Measurements from ENCODE around the gene NDUFC2.

NDUFC2 gene

GRCh38 chr11:78025378-78025777 is 54.3 kb downstream of the NDUFC2 start:
- DNase-seq = no peak

DNA sequence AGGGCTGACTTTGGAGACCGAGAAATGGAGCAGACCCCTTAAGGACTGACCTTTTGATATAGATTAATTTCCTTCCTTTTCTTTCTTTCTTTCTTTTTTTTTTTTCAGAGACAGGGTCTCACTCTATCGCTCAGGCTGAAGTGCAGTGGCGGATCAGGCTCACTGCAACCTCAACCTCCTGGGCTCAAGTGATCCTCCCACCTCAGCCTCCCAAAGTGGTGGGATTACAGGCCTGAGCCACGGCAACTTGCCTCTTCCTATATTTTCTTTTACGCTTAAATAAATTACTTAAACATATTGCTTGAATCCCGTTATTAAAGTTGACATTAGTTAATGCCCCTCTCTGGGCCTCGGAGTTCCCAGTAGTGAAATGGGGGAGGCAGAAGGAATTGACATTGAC is 56.2 kb downstream of the NDUFC2 start:
- DNase-seq = no peak

DNA sequence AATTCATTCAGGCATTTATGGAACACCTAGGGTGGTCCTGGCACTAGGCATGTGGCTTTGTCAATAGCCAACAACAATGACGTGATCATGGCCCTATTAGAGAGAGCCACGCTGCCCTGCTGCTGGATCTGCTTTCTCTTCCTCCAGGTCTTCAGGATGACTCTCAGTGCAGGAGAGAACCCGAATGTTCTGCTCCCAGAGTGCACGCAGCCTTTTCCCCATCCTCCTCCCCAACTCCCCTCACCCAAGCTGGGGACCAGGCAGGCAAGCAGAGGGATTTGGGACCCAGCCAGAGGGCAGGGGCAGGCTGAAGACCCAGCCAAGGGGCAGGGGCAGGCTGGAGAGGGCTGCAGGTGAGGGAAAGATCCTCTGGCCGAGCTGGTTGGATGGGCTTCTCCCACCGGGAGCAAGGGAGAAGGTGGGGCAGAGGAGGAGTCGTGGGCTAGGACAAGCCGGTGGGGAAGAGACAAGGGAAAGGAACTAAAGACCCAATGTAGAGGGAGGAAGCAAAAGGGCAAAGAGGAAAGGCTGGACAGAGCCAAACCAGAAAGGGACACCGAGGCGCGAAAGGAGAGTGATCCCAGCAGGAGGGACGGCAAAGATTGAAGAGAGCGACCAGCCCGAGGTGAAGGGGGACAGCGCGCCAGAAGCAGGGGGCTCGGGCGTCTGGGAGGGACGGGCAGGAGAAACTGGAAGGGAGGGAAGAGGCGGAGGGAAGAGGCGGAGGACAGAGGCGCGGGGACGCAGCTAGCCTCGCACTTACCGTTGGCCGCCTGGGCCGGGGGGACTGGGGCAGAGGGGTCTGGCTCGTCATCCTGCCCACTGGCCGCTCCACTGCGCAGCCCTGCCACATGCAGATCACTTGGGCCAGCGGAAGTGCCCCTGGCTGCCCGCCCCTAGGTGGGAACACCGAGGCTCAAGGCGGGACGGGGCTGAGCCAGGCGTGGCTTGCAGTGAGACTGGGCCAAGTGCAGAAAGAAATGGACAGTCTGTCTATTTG is 57.0 kb downstream of the NDUFC2 start, which contains the start of gene KCTD14:
TSS of gene KCTD14 (minus strand) at position 880 of the 1,000 bp plus-strand sequence. CDS start at position 853, 27 bp downstream.
- DNase-seq = no peak

- DNase-seq = no peak
These were observed 58.1 kb downstream of the NDUFC2 start for GRCh38 chr11:78021611-78022010.

DNA sequence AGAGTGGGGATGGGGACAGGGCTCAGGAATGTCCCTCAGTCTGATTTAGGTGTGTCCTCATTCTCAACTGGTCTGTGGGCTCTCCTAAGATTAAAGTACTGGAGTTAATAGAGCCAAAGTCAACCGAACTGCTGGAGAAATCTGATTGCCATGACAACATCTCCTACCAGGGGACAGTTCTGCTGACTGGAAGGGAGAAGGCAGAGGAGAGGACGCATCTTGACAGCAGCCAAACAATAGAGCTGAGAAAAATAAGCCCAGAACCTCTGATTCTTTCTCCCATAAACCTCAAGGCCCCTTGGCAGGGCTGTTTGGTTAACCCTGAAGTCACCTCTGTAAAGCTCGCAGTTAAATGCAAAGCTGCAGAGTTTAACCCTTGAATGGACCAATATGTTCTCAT is 59.4 kb downstream of the NDUFC2 start:
- no peak for DNase-seq

- no peak for DNase-seq
These were observed 59.9 kb downstream of the NDUFC2 start for GRCh38 chr11:78019808-78020207.
